NCI-H1092 treated with DMSO at 0.1 percent for 48 hours (cell line): ENCODE data around the gene MPPED1.

ENCODE experiments used
- DNase-seq: peaks from one replicate; lab custom pipeline; 2025; lab: John Stamatoyannopoulos, UW

MPPED1 gene

DNA sequence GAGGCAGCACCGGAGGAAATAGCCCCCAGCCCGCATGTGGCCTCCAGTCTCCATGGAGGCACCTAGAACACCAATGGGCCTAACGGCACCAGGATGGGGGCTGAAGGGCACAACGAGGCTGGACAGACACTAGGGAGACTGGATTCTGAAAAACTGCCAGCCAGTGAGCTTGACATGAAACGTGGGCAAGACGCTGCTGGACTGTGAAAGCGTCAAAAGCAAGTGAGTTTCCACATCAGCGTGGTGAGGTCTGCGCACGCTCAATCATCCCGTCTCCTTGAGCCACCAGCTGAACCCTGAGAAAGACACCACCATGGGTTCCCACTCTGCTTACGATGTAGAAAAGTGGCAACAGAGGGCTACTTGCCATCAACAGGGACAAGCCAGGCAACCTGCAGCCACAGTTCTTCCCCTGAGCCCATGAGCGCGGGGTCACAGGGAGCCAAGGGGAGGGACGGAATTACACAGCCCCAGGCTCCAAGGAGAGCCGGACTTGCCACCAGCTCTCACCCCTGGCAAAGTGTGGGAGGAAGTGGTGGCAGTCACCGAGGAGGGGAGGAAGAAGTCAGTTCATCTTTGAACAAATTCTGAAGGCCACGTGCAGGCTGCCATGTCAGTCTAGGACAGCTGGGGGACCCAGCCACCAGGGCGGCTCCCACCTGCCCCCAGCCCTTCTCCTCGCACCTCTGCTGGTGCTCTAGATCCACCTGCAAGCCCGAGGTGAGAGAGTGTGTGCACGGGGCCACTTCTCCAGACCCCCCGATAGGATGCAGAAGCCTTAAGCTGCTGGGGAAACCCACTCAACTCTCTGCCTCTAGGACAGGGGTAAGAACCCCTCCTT lies 131.1 kb downstream of the MPPED1 start:
- DNase-seq, result no peak

DNA sequence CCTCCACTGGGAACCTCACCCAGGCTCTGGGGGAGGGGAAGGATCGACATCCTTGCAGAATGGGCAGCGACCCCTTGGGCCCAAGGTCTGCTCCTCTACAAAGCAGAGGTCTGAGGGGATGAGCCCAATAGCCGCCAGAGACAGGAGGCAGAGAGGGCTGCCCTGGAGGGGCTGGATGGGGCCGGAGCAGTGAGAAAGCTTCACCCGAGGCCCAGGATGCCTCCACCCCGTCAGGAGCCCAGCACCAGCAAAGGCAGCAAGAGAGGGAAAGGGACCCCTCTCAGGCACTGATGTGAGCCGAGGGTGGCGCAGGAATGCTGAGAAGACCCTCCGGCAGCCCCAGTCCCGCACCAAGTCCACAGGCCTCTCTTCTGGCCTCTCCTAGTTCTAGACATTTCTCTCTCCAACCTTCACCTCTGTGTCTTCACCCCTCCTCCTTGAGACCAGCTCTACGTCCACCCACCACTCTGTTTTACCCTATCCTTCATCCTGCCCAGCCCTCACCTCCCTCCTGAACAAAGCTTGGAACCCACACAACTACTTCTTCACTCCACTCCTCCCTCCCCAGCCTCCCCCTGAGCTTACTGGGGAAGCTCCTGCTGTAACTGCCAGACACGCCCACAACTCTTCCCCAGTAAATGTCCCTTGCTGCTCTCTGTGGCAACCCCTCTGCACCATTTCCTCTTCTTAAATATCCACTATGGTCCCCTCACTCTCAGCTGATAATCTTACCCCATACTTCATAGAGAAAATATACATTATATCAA lies 131.9 kb downstream of the MPPED1 start:
- no peak for DNase-seq

DNA sequence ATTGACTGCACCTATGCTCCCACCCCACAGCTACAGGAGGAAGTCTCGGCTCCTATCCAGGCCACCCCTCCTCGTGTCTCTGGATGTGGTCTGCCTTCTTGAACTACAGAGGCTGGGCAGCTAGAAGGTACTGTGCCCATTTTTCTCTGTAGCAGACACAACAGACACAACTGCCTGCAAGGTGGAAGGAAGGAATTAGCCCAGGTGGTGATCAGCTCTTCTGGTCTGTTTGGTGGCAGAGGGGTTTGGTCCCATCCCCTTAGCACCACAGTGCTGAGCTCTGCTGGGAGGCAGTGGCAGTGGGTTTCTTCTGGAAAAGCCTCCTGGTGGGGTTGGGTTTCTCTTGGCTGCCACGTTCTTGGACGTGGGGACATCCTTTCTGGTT lies 132.5 kb downstream of the MPPED1 start:
- no peak for DNase-seq

DNA sequence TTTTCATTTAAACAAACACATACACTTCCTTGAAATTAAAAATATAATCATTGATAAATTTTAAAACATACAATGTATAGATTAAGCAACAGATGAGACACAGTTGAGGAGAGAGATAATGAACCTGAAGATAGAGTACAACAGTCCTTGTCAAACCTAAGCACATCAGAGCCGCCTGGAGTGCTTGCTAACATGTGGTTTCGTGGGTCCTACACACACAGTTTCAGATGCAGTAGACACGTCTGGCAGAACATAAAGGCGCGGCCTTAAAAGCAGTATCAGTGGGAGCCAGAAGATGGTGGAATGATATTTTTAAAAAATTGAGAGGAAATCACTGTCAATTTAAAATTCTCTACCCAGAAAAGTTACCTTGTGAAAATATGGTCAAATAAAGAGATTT lies 134.4 kb downstream of the MPPED1 start:
- no peak for DNase-seq

DNA sequence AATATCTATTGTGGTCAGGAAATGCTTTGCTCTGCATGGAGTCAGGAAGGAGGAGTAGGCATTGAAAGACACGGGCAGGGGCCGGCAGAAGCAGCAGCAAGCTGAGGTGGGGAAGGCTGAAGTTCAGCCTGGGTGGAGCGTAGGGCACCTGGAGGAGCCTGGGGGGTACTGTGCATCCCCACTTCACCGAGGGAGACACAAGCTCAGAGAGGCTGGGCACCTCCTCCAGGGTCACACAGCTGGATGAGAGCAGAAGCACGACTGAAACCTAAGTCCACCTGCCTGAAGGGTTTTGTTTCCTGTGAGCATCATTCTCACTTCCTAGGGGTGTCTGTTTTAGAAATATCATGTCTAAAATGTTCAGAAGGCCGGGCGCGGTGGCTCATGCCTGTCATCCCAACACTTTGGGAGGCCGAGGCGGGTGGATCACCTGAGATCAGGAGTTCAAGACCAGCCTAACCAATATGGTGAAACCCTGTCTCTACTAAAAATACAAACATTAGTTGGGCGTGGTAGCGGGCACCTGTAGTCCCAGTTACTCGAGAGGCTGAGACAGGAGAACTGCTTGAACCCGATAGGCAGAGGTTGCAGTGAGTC lies 138.3 kb downstream of the MPPED1 start:
- DNase-seq, result no peak

DNA sequence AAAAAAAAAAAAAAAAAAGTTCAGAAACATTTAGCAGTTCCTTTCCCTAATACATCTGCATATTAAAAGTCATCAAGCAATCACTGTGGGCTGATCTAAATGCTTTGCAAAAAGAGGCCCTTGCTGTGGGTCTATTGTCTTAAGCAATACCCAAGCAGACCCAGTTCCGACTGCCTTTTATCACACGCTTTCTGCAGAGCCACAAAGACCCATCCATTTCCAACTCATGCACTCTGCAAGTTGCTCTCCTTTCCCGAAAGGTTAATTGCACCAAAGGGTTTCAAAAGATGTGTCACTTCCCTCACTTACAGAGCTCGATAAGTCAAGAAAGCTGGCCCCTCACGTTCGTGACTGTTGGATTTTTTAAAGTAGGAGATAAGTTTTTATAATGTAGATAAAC lies 138.9 kb downstream of the MPPED1 start:
- DNase-seq, result no peak

DNA sequence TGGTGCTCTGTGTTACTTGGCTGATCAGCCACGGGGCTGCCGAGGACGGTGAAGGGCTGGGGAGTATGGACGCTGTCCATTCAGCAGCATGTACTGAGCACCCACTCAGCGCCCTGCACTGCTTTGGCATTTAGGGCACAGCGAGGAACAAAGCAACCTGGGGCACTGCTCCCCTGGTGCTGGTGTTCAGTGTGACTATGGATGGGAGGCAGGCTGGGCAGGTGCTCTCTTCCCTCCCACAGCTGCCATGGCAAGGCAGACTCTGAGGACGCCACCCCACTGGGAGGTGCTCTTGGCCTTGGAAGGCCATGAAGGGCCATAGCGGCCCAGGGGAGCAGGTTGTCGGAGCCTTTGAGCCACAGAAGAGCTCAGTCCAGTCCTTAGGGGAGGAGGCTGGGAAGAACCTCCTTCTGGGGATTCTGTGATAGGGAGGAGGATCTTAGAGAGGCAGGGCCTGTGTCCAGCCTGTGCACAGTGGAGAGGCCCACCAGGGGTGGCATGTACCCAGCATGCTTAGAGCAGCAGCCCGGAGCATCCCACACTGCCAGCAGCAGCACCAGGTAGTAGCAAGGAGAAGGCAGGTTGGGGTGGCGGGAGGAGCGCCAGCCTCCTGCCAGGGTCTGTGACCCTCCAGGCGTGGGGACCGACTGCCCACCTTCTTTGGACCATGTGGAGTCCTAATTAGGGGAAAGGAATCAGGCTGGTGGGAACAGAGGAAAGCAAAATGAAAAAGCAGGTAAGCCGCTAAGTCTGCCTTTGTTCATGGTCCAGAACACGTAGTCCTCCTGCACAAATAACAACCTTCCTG lies 141.8 kb downstream of the MPPED1 start:
- DNase-seq, result no peak

DNA sequence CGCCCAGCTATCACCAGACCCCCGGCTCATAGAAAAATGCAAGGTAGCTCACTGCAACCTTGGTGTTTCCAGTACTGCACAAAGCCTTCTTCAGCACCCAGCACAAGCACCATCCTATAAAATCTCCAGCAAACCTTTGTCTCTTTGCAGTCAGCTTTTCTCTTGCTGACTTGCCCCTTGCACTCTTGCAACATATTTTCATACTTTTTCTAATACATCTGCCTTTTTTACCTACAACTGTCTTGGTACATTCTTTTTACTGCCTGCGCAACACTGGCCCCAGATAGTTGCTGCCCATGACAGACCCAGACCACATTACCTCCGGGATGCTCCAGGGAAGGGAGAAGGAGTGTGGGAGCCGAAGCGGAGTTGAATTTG lies 142.4 kb downstream of the MPPED1 start:
- no peak for DNase-seq

DNA sequence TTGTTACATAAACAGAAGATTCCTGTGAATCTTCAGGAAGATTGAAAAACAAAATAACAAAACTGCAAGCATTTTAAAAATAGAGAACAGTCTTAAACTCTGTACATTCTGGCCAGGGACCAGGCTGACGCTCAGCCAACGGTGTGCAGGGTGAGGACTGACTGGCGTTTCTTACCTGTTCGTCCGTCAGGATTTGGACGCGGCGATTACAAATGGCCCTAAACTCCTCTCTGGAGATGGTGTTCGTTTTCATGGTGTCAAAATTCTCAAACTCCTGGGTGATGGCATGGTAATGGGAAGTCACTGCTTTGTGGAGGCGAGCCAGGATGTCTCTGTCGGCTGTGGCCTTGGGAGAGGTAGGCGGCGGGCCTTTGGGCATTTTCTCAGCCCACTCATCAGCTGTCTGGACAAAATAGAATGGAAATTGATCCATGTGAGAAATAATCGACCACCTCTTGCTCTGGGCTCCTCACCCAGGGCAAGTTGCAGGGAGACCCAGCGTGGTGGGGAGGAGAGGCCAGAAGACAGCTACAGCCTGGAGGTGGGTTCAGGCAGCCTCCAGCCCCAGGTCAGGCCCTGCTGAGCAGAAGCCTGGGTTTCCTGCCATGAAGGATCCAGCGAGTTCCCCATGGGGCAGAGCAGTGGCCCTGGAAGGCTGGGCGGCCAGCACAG lies 143.0 kb downstream of the MPPED1 start:
- DNase-seq, result no peak

DNA sequence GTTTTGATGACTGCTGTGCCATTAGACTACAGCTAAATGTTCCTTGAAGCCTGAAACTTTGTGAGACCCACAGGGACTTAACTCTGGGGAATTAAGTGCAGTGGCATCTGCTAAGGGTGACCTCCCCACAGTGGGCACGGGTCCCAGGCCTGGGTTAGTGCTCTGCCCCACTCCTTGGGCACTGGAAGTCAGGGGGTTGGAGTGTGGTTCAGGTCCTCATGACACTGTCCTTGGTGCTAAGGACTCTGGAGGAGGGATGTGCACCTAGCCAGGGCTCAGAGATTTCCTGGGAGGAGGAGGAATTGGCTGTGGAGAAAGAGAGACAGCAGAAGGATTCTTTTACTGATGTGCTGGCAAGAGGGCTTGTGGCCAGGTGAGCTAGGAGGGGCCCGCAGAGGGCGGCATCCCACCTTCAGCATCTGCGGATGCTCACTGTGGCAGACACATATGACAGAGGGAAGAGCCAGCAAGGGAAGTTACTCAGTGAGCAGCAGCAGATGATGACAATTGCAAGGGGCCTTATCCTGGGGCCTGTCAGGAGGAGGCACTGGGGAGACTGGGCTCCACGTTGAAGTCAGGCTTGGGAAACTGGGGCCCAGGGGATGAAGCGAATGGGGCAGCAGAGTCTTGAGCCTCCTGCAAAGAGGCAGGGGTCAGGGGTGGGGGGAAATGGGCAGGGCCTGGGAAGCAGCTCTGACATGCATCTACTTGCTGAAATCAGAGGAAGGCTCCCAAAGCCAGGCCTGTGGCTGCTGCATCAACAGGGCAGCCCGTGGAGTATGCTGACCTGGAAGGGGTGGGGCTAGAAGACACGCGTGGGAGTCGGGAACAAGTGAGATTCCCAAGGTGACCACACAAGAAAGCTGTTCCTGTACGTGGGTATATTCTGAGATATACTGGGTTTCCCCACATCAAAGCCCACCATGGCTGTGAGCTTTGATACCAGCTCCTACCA lies 144.0 kb downstream of the MPPED1 start:
- DNase-seq, result no peak
